ENCODE data around the gene OR2T11.
"Not testable (repeated sequence)": the region's sequence is repeated elsewhere in the genome, so short reads cannot be mapped to it uniquely, and the experiment has no call there.

GRCh38 chr1:248656797-248657196, 21.9 kb upstream of the OR2T11 start:
- not testable (repeated sequence) for TF ChIP-seq CTCF, EZH2 (IDR thresholded peaks at IDR 0.05)

Measured in neural progenitor cell (in vitro differentiated cells).